Mucosa of descending colon (tissue), 3 donors: Measurements from ENCODE around the gene EMX1. TPM values are rescaled to one million over a fixed set of nuclear protein-coding genes. Genes with fewer than 3 reads are reported as not detected.

Experiments used
- ATAC-seq: fragments of 200-7000 bp; cut with Tn5 transposase; one replicate; pipeline ENCODE4 v1.9.1; 2020; ENCODE audit warnings: mild to moderate bottlenecking, moderate library complexity
- DNase-seq, 3 donors: peaks; one replicate each; pipeline ENCODE4 v3.0.0-alpha.2; 2020
- H3K36me3 ChIP-seq: fragments of 200-600 bp; one replicate; pipeline ENCODE4 v1.8.0; 2021; ENCODE audit warnings: low read depth, mild to moderate bottlenecking
- H3K4me1 ChIP-seq: fragments of 200-600 bp; one replicate; pipeline ENCODE4 v1.8.0; 2021; ENCODE audit warnings: low read depth, mild to moderate bottlenecking
- H3K4me3 ChIP-seq: fragments of 200-600 bp; one replicate; pipeline ENCODE4 v1.8.0; 2021; ENCODE audit warnings: mild to moderate bottlenecking
- H3K9me3 ChIP-seq: fragments of 200-600 bp; one replicate; pipeline ENCODE4 v1.8.0; 2021; ENCODE audit warnings: mild to moderate bottlenecking
- intact Hi-C, 2 donors: fragments of 100-400 bp; cut with DNase I in 1 of 2; cut with micrococcal nuclease in 1 of 2; formaldehyde crosslinking; loops; one replicate each; pipeline versions ENCODE4 v1.11.0 to v1.11.1; 2022; cut with DNase I, micrococcal nuclease
- total RNA-seq, 3 donors: library from RNA; stranded (reverse); fragmentation: NEBNext Ultra II Directional in 2 of 3; extraction: Animal tissue kit (Norgen Biotek cat#: 25700) in 2 of 3; gene quantifications; one replicate each; pipeline versions ENCODE4 v1.2.1 to v1.2.4, GENCODE V29; 2021 to 2023
- TF ChIP-seq, protein P1 (sequence below): fragments of 200-600 bp; IDR thresholded peaks from one replicate; pipeline ENCODE4 v1.8.0; 2022; ENCODE audit warnings: antibody characterized with exemption, mild to moderate bottlenecking
- donor health status: DM: no; HTN: no; CAD: no; lungs with moderate emphysema.
- donor health status: DM: no; HTN: no; CAD: no.
- donor health status: DM: no; HTN: yes; CAD: no.

Gene EMX1
- total RNA-seq, 3 donors from 2014 or later = 0.96 to 3.6 (median 1.6) TPM

- no peak for DNase-seq
- H3K4me3 ChIP-seq = no peak overlapping the region
- no peak for ATAC-seq
- TF ChIP-seq, protein P1, sequence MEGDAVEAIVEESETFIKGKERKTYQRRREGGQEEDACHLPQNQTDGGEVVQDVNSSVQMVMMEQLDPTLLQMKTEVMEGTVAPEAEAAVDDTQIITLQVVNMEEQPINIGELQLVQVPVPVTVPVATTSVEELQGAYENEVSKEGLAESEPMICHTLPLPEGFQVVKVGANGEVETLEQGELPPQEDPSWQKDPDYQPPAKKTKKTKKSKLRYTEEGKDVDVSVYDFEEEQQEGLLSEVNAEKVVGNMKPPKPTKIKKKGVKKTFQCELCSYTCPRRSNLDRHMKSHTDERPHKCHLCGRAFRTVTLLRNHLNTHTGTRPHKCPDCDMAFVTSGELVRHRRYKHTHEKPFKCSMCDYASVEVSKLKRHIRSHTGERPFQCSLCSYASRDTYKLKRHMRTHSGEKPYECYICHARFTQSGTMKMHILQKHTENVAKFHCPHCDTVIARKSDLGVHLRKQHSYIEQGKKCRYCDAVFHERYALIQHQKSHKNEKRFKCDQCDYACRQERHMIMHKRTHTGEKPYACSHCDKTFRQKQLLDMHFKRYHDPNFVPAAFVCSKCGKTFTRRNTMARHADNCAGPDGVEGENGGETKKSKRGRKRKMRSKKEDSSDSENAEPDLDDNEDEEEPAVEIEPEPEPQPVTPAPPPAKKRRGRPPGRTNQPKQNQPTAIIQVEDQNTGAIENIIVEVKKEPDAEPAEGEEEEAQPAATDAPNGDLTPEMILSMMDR = no peak
- no peaks in the 10 kb centered on the region for H3K9me3 ChIP-seq
- peaks cover 39% of the 10 kb centered on the region for H3K4me1 ChIP-seq
- no peaks in the 10 kb centered on the region for H3K36me3 ChIP-seq
- intact Hi-C loops = no loop called here
These were observed 3.2 kb downstream of the EMX1 start for GRCh38 chr2:72920318-72921087.

DNA sequence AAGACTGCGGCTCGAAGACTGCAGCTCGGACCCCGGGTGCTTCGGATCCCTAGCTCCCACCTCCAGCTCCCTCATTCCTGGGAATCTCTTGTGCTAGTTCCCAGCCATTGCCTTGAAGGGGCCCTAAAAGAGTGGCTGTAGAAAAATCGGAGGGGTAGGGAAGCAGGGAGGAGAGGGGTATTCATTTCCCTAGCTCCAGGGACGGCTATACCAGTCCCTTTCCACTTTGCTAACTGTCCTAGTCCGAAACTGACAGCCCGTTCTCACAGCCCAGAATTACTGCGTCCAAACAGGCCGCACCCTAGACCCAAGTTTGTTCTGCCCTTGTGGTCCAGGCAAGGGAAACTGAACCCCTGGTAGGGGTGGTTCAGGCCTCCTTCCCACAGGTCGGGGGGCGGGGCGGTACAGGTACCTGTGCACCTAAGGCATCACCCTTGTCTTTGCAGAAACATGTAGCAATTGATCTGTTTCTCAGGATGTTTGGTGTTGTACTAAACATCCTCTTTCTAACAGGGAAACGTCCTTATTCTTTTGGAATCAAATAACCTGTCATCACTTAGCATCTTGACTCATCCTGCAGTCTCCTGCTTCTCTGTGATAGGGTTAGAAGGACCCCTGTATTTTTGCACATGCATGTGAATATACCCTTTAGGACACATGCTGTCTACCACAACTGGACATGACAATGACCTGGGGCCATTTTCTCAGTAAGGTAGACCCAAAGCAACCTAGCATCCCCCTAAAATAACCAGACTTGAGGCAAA lies 4.0 kb downstream of the EMX1 start:
- peaks cover 33% of the 10 kb centered on the region for H3K4me1 ChIP-seq
- TF ChIP-seq, protein P1 = no peak
- H3K9me3 ChIP-seq = no peaks in the 10 kb centered on the region
- ATAC-seq (no peak), DNase-seq (no peak)
- no peaks in the 10 kb centered on the region for H3K36me3 ChIP-seq
- H3K4me3 ChIP-seq = no peak overlapping the region
- intact Hi-C loops = no loop called here

- TF ChIP-seq, protein P1 = no peak
- H3K36me3 ChIP-seq = no peaks in the 10 kb centered on the region
- H3K4me3 ChIP-seq = no peak overlapping the region
- ATAC-seq (no peak), DNase-seq (no peak)
- no peaks in the 10 kb centered on the region for H3K9me3 ChIP-seq
- intact Hi-C loops = no loop called here
- peaks cover 27% of the 10 kb centered on the region for H3K4me1 ChIP-seq
These were observed 4.5 kb downstream of the EMX1 start for GRCh38 chr2:72921853-72922252.

- peak; percentile 27 for ATAC-seq
- intact Hi-C loops = no loop called here
- Histone ChIP-seq H3K36me3 (no peaks in the 10 kb centered on the region), H3K9me3 (no peaks in the 10 kb centered on the region), H3K4me3 (no peak overlapping the region), H3K4me1 (peaks cover 14% of the 10 kb centered on the region)
- TF ChIP-seq, protein P1 = no peak
- no peak for DNase-seq
These were observed 6.6 kb downstream of the EMX1 start for GRCh38 chr2:72923833-72924352.

DNA sequence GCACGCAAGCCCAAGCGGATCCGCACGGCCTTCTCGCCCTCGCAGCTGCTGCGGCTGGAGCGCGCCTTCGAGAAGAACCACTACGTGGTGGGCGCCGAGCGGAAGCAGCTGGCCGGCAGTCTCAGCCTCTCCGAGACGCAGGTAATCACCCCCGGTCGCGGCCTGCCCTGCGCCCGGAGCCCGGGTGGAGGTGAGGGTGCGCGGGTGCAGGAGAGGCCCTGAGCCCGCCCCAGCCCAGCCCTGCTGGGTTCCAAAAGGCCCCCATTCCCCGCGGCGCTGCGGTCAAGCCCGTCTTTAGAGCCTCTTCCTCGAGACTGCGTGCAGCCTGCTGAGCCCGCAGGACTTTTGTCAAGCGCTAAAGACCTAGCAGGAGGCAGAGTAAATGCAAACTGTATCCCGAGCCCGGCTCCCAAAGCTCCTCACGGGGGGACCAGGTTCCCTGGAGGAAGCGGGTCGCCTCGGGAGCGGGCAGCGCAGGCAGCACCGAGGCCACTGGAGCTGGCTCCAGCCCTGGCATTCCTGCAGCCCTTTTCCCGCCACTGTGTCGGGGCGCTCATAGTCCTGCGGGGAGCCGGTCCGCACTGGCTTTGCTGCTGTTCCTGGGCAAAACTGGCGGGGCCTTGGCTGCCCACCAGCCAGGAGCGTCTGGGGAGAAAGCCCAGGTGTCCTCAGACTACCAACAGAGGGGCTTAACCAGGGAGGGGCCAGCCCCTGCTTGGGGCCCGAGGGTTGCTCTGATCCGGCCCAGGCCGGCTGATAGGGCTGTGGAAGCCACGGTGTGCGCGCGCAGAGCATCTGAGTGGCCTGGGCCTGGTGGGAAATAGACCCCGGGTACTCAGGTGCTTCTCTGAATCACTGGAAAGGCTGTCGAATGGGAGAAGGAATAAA lies 7.3 kb downstream of the EMX1 start:
- no peak overlapping the region for H3K4me3 ChIP-seq
- DNase-seq = no peak

More for the DNA sequence above, 7.3 kb downstream of the EMX1 start:
- Histone ChIP-seq H3K4me1 (peaks cover 14% of the 10 kb centered on the region), H3K36me3 (no peaks in the 10 kb centered on the region), H3K9me3 (no peaks in the 10 kb centered on the region)
- peak; percentile 18 for ATAC-seq
- TF ChIP-seq, protein P1 = no peak
- intact Hi-C loops = no loop called here
